ENCODE results near the gene SLX4IP.

The SLX4IP gene

DNA sequence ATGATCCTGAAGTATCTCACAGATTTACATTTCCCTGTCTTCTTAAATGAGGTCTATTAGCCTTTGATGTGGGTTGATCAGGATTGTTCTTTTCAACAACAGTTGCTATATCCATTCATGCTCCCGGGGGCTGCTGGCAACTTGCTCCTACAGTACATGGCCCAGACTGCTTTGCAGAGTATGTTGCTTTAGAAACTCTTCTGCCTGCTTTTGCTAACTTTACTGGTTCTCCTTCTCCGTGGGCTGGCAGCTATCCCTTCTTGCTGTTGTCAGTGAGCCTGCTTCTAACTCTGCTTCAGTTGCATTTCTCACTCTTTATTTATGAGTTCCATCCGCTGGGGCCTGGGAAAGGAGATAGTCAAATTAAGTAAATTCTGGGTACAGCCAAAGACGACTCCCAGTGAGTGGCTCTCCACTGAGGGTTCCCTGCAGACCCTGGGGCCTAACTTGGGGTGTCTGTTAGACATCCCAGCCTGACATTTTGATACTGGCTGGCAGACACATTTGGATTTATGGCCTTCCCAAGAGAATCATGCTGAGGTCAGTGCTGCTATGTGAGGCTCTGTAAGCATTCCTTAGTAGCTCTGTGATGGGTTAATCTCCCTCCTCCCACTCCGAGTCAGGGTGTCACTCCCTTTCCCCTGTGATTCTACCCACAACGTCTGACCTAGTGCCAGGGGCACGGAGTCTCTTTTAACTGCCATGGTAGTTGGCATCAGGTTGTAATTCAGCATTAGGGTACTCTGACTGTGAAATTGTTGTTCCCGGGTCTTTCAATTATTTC, 73.6 kb downstream of the SLX4IP start:
- Histone ChIP-seq H3K27ac (peak overlapping the region; percentile 16), H3K27me3 (replicated peaks) (no peaks in the 10 kb centered on the region)
- in situ Hi-C loops (cut with HindIII; ENCODE audit: low pct_ligation_motif_present, low sequenced_read_pairs): no loop called here

DNA sequence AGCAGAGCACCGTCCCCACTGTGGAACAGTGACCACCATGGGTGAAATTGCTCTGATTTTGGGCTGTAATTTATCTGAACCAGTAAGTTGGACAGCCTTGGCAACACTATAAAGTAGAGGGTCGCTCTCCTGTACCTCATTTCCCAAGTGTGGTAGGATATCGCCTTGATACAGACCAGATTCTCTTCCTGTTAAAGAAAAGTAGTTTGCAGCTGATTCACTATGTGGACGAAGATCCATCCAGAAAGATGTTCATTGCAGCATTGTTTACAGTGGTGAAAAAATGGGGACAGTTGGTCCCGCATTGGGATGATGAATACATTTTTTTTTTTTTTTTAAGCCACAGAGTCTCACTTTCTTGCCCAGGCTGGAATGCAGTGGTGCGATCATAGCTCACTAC, 74.3 kb downstream of the SLX4IP start:
- no peak for DNase-seq
- TF ChIP-seq, protein P1, sequence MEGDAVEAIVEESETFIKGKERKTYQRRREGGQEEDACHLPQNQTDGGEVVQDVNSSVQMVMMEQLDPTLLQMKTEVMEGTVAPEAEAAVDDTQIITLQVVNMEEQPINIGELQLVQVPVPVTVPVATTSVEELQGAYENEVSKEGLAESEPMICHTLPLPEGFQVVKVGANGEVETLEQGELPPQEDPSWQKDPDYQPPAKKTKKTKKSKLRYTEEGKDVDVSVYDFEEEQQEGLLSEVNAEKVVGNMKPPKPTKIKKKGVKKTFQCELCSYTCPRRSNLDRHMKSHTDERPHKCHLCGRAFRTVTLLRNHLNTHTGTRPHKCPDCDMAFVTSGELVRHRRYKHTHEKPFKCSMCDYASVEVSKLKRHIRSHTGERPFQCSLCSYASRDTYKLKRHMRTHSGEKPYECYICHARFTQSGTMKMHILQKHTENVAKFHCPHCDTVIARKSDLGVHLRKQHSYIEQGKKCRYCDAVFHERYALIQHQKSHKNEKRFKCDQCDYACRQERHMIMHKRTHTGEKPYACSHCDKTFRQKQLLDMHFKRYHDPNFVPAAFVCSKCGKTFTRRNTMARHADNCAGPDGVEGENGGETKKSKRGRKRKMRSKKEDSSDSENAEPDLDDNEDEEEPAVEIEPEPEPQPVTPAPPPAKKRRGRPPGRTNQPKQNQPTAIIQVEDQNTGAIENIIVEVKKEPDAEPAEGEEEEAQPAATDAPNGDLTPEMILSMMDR (IDR thresholded peaks at IDR 0.05; ENCODE audit: low read depth, low read length, missing control alignments): no peak
- in situ Hi-C loops (cut with HindIII; ENCODE audit: low pct_ligation_motif_present, low sequenced_read_pairs): no loop called here
- H3K4me3 ChIP-seq (ENCODE audit: low read depth, low read length): no peak overlapping the region
- H3K27me3 ChIP-seq (replicated peaks): no peaks in the 10 kb centered on the region
- H3K36me3 ChIP-seq (replicated peaks): no peaks in the 10 kb centered on the region
- no peak overlapping the region for H3K27ac ChIP-seq

More for the DNA sequence above, 73.6 kb downstream of the SLX4IP start:
- no peaks in the 10 kb centered on the region for H3K36me3 ChIP-seq (replicated peaks)
- TF ChIP-seq, protein P1 (IDR thresholded peaks at IDR 0.05; ENCODE audit: low read depth, low read length, missing control alignments): no peak
- peak; percentile 43 for DNase-seq
- H3K4me3 ChIP-seq (ENCODE audit: low read depth, low read length): no peak overlapping the region

DNA sequence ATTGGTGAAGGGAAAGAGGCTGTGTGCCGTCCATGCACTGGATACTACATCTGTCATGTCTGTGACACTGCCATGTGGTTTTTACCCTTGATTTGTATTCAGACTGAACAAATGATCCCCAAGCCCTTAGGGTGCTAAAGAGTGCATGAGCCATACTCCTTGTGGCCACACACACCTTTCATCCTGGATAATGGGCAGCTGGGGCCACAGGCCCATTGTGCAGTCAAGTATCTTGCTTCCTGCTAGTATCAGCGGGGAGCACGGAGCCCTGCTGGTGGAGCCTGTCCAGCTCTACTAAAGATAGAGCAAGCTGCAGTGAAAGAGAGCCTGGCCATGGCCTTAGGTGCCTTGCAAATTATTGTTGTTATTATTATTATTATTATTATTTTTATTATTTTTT, 75.1 kb downstream of the SLX4IP start:
- Histone ChIP-seq H3K27ac (no peak overlapping the region), H3K4me3 (ENCODE audit: low read depth, low read length) (no peak overlapping the region), H3K27me3 (replicated peaks) (no peaks in the 10 kb centered on the region), H3K36me3 (replicated peaks) (no peaks in the 10 kb centered on the region)
- TF ChIP-seq, protein P1 (IDR thresholded peaks at IDR 0.05; ENCODE audit: low read depth, low read length, missing control alignments): no peak
- in situ Hi-C loops (cut with HindIII; ENCODE audit: low pct_ligation_motif_present, low sequenced_read_pairs): no loop called here
- DNase-seq: no peak

DNA sequence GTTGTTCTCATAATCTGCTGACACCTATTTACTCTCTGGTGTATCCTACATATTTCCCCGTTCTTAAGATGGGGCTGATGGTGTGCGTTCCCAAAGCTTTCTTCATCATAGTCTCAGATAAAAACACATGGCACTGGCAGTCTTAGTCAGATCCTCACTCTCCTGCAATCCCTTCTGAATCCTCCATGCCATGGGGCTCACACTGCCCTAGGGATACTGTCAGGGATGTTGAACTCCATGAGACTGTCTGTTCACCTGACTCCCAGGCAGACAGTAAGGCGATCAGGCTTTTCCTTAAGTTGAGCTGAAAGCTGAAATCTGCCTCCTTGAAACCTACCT, 76.0 kb downstream of the SLX4IP start:
- in situ Hi-C loops (cut with HindIII; ENCODE audit: low pct_ligation_motif_present, low sequenced_read_pairs): no loop called here
- H3K27ac ChIP-seq: peak overlapping the region; percentile 82

DNA sequence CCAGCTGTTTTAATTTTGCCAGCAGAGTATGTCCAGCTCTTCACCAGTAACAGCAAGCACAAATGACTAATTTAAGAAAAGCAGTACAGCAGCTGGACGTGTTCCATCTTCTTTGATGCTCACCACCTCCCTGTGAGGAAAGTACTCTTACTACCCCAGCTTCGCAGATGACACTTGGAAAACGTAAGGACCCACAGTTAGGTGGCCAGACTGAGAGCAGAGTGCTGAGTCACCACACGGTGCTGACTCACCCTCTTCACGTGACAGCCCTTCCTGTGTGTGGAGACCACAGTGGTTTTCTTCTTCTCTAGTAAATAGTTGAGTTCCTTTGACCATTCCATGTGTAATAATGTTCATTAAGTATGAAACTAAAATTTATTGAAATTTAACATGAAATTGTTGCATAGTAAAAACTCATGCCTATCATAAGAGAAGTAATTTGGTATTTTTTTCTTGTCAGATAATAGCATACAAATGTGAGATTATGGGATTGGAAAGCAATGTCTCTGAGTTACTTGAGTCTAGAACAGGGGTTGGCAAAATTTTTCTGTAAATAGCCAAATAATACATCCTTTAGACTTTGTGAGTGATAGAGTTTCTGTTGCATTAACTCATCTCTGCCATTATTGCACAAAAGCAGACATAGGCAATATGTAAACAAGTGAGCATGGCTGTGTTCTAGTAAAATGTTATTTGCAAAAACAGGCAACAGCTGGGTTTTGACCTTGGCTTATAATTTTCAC, 76.6 kb downstream of the SLX4IP start:
- in situ Hi-C loops (cut with HindIII; ENCODE audit: low pct_ligation_motif_present, low sequenced_read_pairs): no loop called here
- Histone ChIP-seq H3K27me3 (replicated peaks) (no peaks in the 10 kb centered on the region), H3K36me3 (replicated peaks) (no peaks in the 10 kb centered on the region), H3K4me3 (ENCODE audit: low read depth, low read length) (no peak overlapping the region), H3K27ac (peak overlapping the region; percentile 82)
- TF ChIP-seq, protein P1 (IDR thresholded peaks at IDR 0.05; ENCODE audit: low read depth, low read length, missing control alignments): no peak
- peak; percentile 98 for DNase-seq

More for the DNA sequence above, 76.0 kb downstream of the SLX4IP start:
- Histone ChIP-seq H3K36me3 (replicated peaks) (no peaks in the 10 kb centered on the region), H3K4me3 (ENCODE audit: low read depth, low read length) (no peak overlapping the region), H3K27me3 (replicated peaks) (no peaks in the 10 kb centered on the region)
- TF ChIP-seq, protein P1 (IDR thresholded peaks at IDR 0.05; ENCODE audit: low read depth, low read length, missing control alignments): no peak
- DNase-seq: no peak
